H9 (cell line): ENCODE measurements around the gene DPP6. TPM values are rescaled to one million over a fixed set of nuclear protein-coding genes. Genes with fewer than 3 reads are reported as not detected.

ENCODE experiments used
- DNase-seq: peaks from one replicate; pipeline ENCODE4 v3.0.0-alpha.2; 2017
- H2AFZ ChIP-seq: one replicate; pipeline ENCODE4 v1.6.1; 2013; ENCODE audit warnings: mild to moderate bottlenecking, low read length, control low read depth, moderate library complexity
- H2AK5ac ChIP-seq: 2 replicates; pipeline ENCODE4 v1.6.1; 2013; ENCODE audit warnings: low read length, control low read depth, mixed read lengths; ENCODE audit not compliant: insufficient read length
- H2BK120ac ChIP-seq: one replicate; pipeline ENCODE4 v1.6.1; 2013; ENCODE audit warnings: low read depth, mild to moderate bottlenecking, low read length, control low read depth, inconsistent platforms; ENCODE audit not compliant: poor library complexity, severe bottlenecking
- H2BK12ac ChIP-seq: 2 replicates; pipeline ENCODE4 v1.6.1; 2013; ENCODE audit warnings: low read length, control low read depth, mixed read lengths, low read depth; ENCODE audit not compliant: insufficient read length
- H2BK15ac ChIP-seq: 2 replicates; pipeline ENCODE4 v1.6.1; 2013; ENCODE audit warnings: low read depth, low read length, control low read depth
- H2BK20ac ChIP-seq: one replicate; pipeline ENCODE4 v1.6.1; 2013; ENCODE audit warnings: low read depth, mild to moderate bottlenecking, low read length, control low read depth, inconsistent platforms; ENCODE audit not compliant: poor library complexity, severe bottlenecking
- H2BK5ac ChIP-seq: 2 replicates; pipeline ENCODE4 v1.6.1; 2013; ENCODE audit warnings: low read length, control low read depth, mixed read lengths; ENCODE audit not compliant: insufficient read length
- H3K14ac ChIP-seq: 2 replicates; pipeline ENCODE4 v1.6.1; 2013; ENCODE audit warnings: low read length, control low read depth; ENCODE audit not compliant: insufficient read depth
- H3K18ac ChIP-seq: 2 replicates; pipeline ENCODE4 v1.6.1; 2013; ENCODE audit warnings: low read depth, mild to moderate bottlenecking, mixed read lengths, low read length, control low read depth; ENCODE audit not compliant: insufficient read length
- H3K23ac ChIP-seq: 2 replicates; pipeline ENCODE4 v1.6.1; 2013; ENCODE audit warnings: low read length, control low read depth, mixed read lengths, low read depth; ENCODE audit not compliant: insufficient read length
- H3K23me2 ChIP-seq: 2 replicates; pipeline ENCODE4 v1.6.1; 2013; ENCODE audit warnings: low read depth, mild to moderate bottlenecking, mixed read lengths, low read length, control low read depth; ENCODE audit not compliant: insufficient read length, poor library complexity, severe bottlenecking
- H3K27ac ChIP-seq: 2 replicates; pipeline ENCODE4 v1.5.1; 2013; ENCODE audit warnings: low read length, control low read depth, mixed read lengths, low read depth; ENCODE audit not compliant: insufficient read length
- H3K27me3 ChIP-seq: 2 replicates; pipeline ENCODE4 v1.6.1; 2013; ENCODE audit warnings: low read length, control low read depth, inconsistent platforms; ENCODE audit not compliant: insufficient read depth
- H3K4ac ChIP-seq: 2 replicates; pipeline ENCODE4 v1.6.1; 2013; ENCODE audit warnings: low read depth, mild to moderate bottlenecking, control low read depth, inconsistent platforms, low read length, moderate library complexity
- H3K4me1 ChIP-seq: 2 replicates; pipeline ENCODE4 v1.6.1; 2013; ENCODE audit warnings: low read length, control low read depth, inconsistent platforms; ENCODE audit not compliant: insufficient read depth
- H3K4me2 ChIP-seq: 2 replicates; pipeline ENCODE4 v1.6.1; 2013; ENCODE audit warnings: low read length, control low read depth, mixed read lengths; ENCODE audit not compliant: insufficient read length, insufficient read depth
- H3K56ac ChIP-seq: 2 replicates; pipeline ENCODE4 v1.6.1; 2013; ENCODE audit warnings: low read depth, mild to moderate bottlenecking, mixed read lengths, low read length, control low read depth; ENCODE audit not compliant: insufficient read length
- H3K79me1 ChIP-seq: 2 replicates; pipeline ENCODE4 v1.6.1; 2013; ENCODE audit warnings: low read depth, mild to moderate bottlenecking, moderate library complexity, low read length, control low read depth, inconsistent platforms; ENCODE audit not compliant: insufficient read depth, poor library complexity, severe bottlenecking
- H3K79me2 ChIP-seq: 2 replicates; pipeline ENCODE4 v1.6.1; 2013; ENCODE audit warnings: low read length, control low read depth, inconsistent platforms; ENCODE audit not compliant: insufficient read depth
- H3K9ac ChIP-seq: 2 replicates; pipeline ENCODE4 v1.6.1; 2013; ENCODE audit warnings: low read length, control low read depth, mixed read lengths; ENCODE audit not compliant: insufficient read length; ENCODE audit errors: extremely low read depth
- H3K9me3 ChIP-seq: one replicate; pipeline ENCODE4 v1.6.1; 2013; ENCODE audit warnings: low read depth, low read length, inconsistent platforms; ENCODE audit not compliant: control insufficient read depth
- H3T11ph ChIP-seq: one replicate; pipeline ENCODE4 v1.6.1; 2013; ENCODE audit warnings: mild to moderate bottlenecking, low read length, control low read depth, inconsistent platforms
- H4K20me1 ChIP-seq: one replicate; pipeline ENCODE4 v1.6.1; 2013; ENCODE audit not compliant: control insufficient read depth, insufficient read length, insufficient read depth
- H4K5ac ChIP-seq: 2 replicates; pipeline ENCODE4 v1.6.1; 2013; ENCODE audit warnings: low read depth, mild to moderate bottlenecking, mixed read lengths, low read length, control low read depth; ENCODE audit not compliant: insufficient read length
- H4K8ac ChIP-seq: replicated peaks from 2 replicates; pipeline ENCODE4 v1.6.1; 2013; ENCODE audit warnings: low read length, control low read depth, mixed read lengths, low read depth; ENCODE audit not compliant: insufficient read length
- H4K91ac ChIP-seq: 2 replicates; pipeline ENCODE4 v1.6.1; 2013; ENCODE audit warnings: low read depth, mild to moderate bottlenecking, moderate library complexity, mixed read lengths, low read length, control low read depth; ENCODE audit not compliant: insufficient read length
- H3K27ac Mint-ChIP-seq, 3 experiments: 2 replicates in 2 of 3; 3 replicates in 1 of 3; pipeline ENCODE4 v1.8.0; 2020 to 2021; ENCODE audit warnings: mixed read lengths in 3 of 3, mild to moderate bottlenecking in 1 of 3, moderate library complexity in 1 of 3
- H3K27me3 Mint-ChIP-seq: 2 replicates; pipeline ENCODE4 v1.8.0; 2021; ENCODE audit warnings: low read depth, mild to moderate bottlenecking, moderate library complexity, mixed read lengths
- H3K36me3 Mint-ChIP-seq, 3 experiments: 2 replicates in 2 of 3; 3 replicates in 1 of 3; pipeline ENCODE4 v1.8.0; 2020 to 2021; ENCODE audit warnings: low read depth in 3 of 3, mixed read lengths in 3 of 3; ENCODE audit not compliant: insufficient read depth in 1 of 3
- H3K4me1 Mint-ChIP-seq, 2 experiments: 2 replicates each; pipeline ENCODE4 v1.8.0; 2020; ENCODE audit warnings: mixed read lengths in 2 of 2
- H3K4me3 Mint-ChIP-seq, 2 experiments: 2 replicates in 1 of 2; 3 replicates in 1 of 2; pipeline ENCODE4 v1.8.0; 2020 to 2021; ENCODE audit warnings: mild to moderate bottlenecking in 2 of 2, mixed read lengths in 2 of 2, moderate library complexity in 1 of 2
- H3K9me3 Mint-ChIP-seq, 2 experiments: 2 replicates in 1 of 2; 3 replicates in 1 of 2; pipeline ENCODE4 v1.8.0; 2020; ENCODE audit warnings: mild to moderate bottlenecking in 2 of 2, mixed read lengths in 2 of 2, moderate library complexity in 1 of 2
- WGBS: extraction: QIAGEN DNeasy Blood & Tissue Kit; methylation state at CpG from one replicate; pipeline ENCODE4 v1.1.7; 2013; ENCODE audit warnings: missing lambda C conversion rate, low lambda C conversion rate, mixed read lengths; ENCODE audit not compliant: insufficient read length; ENCODE audit errors: extremely low coverage; 5-methylcytosine and 5-hydroxymethylcytosine counted together
- total RNA-seq: library from RNA; stranded (reverse); gene quantifications from 2 replicates; pipeline ENCODE4 v1.2.1, GENCODE V29; 2021
- TF ChIP-seq, protein P1 (sequence below): fragments of 200-600 bp; sonication (generic); conservative IDR thresholded peaks from 3 replicates; pipeline ENCODE4 v1.8.0; 2021; ENCODE audit warnings: antibody characterized with exemption, mild to moderate bottlenecking

Gene DPP6
- total RNA-seq, 1 experiment from 2014 or later = 4.5 TPM

DNA sequence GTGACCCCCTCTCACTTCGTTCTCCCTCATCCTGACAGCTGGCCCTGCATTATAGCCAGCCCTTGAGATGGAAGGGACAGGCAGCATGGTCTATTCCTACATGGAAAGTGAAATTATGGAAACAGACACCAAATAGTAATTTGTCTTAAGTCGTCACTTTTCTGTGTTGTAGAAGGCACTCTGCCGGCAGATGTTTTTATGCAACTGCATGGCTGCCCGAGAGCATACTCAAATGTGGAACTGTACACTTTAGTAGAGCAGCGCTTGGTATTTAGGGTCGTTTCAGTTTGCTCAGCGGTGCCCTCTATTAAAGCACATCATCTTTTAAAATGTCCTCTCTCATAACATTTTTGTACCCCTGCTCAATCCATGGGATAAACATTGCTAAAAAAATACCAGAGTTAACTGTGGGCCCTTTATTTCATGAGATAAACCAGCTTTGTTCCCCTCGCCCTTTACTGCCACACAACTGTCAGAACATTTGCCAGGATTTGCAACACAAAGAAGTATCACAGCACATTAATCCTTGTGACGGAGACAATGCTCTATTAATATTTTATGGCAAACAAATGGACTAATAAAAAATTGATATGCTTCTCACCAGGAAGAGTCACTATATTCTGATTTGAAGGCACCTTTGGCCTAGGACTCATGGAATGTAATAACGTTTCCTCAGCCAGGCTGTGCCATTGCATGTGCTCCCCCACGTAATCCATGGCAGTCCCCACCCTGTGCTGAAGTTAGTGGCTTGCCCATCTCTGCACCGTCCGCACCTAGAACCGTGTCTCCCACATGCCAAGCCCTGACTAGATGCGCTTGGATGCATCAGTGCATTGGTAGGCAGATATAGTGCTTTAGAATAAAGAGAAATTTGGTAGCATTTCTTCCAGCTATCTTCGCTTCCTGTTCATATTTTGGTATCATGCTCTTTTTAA lies 729.4 kb downstream of the DPP6 start:
- Mint-ChIP-seq H3K4me1 (peaks cover 8 to 9% of the 10 kb centered on the region in 2 experiments), H3K36me3 (peaks cover 0 to 18% (median 4%) of the 10 kb centered on the region in 3 experiments; a peak in 5 of 7 replicates), H3K4me3 (no peak overlapping the region), H3K27ac (no peak overlapping the region), H3K9me3 (peaks cover 8 to 12% of the 10 kb centered on the region in 2 experiments), H3K27me3 (no peaks in the 10 kb centered on the region)
- no peaks in the 10 kb centered on the region for H3K4me1 ChIP-seq
- no peak overlapping the region for H3T11ph ChIP-seq
- H4K20me1 ChIP-seq = no peaks in the 10 kb centered on the region
- TF ChIP-seq, protein P1, sequence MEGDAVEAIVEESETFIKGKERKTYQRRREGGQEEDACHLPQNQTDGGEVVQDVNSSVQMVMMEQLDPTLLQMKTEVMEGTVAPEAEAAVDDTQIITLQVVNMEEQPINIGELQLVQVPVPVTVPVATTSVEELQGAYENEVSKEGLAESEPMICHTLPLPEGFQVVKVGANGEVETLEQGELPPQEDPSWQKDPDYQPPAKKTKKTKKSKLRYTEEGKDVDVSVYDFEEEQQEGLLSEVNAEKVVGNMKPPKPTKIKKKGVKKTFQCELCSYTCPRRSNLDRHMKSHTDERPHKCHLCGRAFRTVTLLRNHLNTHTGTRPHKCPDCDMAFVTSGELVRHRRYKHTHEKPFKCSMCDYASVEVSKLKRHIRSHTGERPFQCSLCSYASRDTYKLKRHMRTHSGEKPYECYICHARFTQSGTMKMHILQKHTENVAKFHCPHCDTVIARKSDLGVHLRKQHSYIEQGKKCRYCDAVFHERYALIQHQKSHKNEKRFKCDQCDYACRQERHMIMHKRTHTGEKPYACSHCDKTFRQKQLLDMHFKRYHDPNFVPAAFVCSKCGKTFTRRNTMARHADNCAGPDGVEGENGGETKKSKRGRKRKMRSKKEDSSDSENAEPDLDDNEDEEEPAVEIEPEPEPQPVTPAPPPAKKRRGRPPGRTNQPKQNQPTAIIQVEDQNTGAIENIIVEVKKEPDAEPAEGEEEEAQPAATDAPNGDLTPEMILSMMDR = no peak
- H3K9ac ChIP-seq = no peak overlapping the region
- no peak overlapping the region for H4K91ac ChIP-seq
- H3K18ac ChIP-seq = no peak overlapping the region
- H2AK5ac ChIP-seq = no peak overlapping the region
- H2BK15ac ChIP-seq = no peak overlapping the region
- no peak overlapping the region for H3K27ac ChIP-seq
- H3K4ac ChIP-seq = no peak overlapping the region
- H3K4me2 ChIP-seq = no peak overlapping the region
- no peak overlapping the region for H2BK12ac ChIP-seq
- H4K8ac ChIP-seq = no peak overlapping the region
- H3K9me3 ChIP-seq = no peaks in the 10 kb centered on the region
- no peak overlapping the region for H2BK5ac ChIP-seq
- H2BK20ac ChIP-seq = no peak overlapping the region
- WGBS = no CpG with 5 or more reads among the region's 16 CpGs
- no peak overlapping the region for H2AFZ ChIP-seq
- H2BK120ac ChIP-seq = no peak overlapping the region
- no peak overlapping the region for H3K56ac ChIP-seq
- H3K79me2 ChIP-seq = no peaks in the 10 kb centered on the region
- H3K23me2 ChIP-seq = no peaks in the 10 kb centered on the region
- H4K5ac ChIP-seq = no peak overlapping the region
- H3K27me3 ChIP-seq = no peaks in the 10 kb centered on the region
- no peak overlapping the region for H3K23ac ChIP-seq
- no peak for DNase-seq
- no peaks in the 10 kb centered on the region for H3K79me1 ChIP-seq
- H3K14ac ChIP-seq = no peak overlapping the region
